ENCODE results near the gene FOXF1.

GRCh38 chr16:86563469-86564345, 53.4 kb downstream of the FOXF1 start:
- TF ChIP-seq CTCF (IDR thresholded peaks at IDR 0.05), result peak; percentile 100
- no peak for TF ChIP-seq TCF7L2 (IDR thresholded peaks at IDR 0.05; ENCODE audit: low read depth, low read length)

Data from Panc1 (cell line).